Parathyroid adenoma (tissue), 2 donors: ENCODE measurements around the gene PEG3.

Source experiments
- H2AFZ ChIP-seq: fragments of 300-600 bp; sonication (generic); one replicate; pipeline ENCODE4 v1.7.0; 2017; ENCODE audit warnings: antibody characterized with exemption, mild to moderate bottlenecking
- H3K27ac ChIP-seq: fragments of 300-600 bp; sonication (generic); one replicate; pipeline ENCODE4 v1.7.0; 2017
- H3K27me3 ChIP-seq: fragments of 300-600 bp; sonication (generic); one replicate; pipeline ENCODE4 v1.7.0; 2017; ENCODE audit warnings: low read length; ENCODE audit not compliant: control insufficient read depth, insufficient read depth
- H3K36me3 ChIP-seq: fragments of 300-600 bp; sonication (generic); one replicate; pipeline ENCODE4 v1.7.0; 2017; ENCODE audit warnings: low read length; ENCODE audit not compliant: control insufficient read depth, insufficient read depth
- H3K4me1 ChIP-seq: fragments of 300-600 bp; sonication (generic); one replicate; pipeline ENCODE4 v1.7.0; 2017; ENCODE audit warnings: control low read depth
- H3K4me2 ChIP-seq: fragments of 300-600 bp; sonication (generic); one replicate; pipeline ENCODE4 v1.7.0; 2017; ENCODE audit warnings: low read length
- H3K4me3 ChIP-seq: fragments of 300-600 bp; sonication (generic); one replicate; pipeline ENCODE4 v1.7.0; 2017; ENCODE audit warnings: low read depth, low read length
- H3K79me2 ChIP-seq: fragments of 300-600 bp; sonication (generic); one replicate; pipeline ENCODE4 v1.7.0; 2017; ENCODE audit warnings: control low read depth
- H3K9ac ChIP-seq: fragments of 300-600 bp; sonication (generic); one replicate; pipeline ENCODE4 v1.7.0; 2017; ENCODE audit warnings: mild to moderate bottlenecking
- H3K9me3 ChIP-seq: fragments of 300-600 bp; sonication (generic); one replicate; pipeline ENCODE4 v1.7.0; 2017; ENCODE audit warnings: low read length; ENCODE audit not compliant: control insufficient read depth
- TF ChIP-seq, protein P1 (sequence below): fragments of 300-600 bp; sonication (generic); IDR thresholded peaks from one replicate; pipeline ENCODE4 v1.7.0; 2017; ENCODE audit warnings: antibody characterized with exemption, mild to moderate bottlenecking
- donor health status: primary hyperparathyroidism.

PEG3 gene

GRCh38 chr19:56821209-56821608 lies 19.3 kb downstream of the PEG3 start:
- Histone ChIP-seq H2AFZ (no peak overlapping the region), H3K36me3 (no peaks in the 10 kb centered on the region), H3K9ac (no peak overlapping the region), H3K27me3 (no peaks in the 10 kb centered on the region), H3K9me3 (no peaks in the 10 kb centered on the region), H3K4me1 (no peaks in the 10 kb centered on the region), H3K27ac (no peak overlapping the region), H3K4me3 (no peak overlapping the region), H3K79me2 (no peaks in the 10 kb centered on the region), H3K4me2 (no peak overlapping the region)
- TF ChIP-seq, protein P1, sequence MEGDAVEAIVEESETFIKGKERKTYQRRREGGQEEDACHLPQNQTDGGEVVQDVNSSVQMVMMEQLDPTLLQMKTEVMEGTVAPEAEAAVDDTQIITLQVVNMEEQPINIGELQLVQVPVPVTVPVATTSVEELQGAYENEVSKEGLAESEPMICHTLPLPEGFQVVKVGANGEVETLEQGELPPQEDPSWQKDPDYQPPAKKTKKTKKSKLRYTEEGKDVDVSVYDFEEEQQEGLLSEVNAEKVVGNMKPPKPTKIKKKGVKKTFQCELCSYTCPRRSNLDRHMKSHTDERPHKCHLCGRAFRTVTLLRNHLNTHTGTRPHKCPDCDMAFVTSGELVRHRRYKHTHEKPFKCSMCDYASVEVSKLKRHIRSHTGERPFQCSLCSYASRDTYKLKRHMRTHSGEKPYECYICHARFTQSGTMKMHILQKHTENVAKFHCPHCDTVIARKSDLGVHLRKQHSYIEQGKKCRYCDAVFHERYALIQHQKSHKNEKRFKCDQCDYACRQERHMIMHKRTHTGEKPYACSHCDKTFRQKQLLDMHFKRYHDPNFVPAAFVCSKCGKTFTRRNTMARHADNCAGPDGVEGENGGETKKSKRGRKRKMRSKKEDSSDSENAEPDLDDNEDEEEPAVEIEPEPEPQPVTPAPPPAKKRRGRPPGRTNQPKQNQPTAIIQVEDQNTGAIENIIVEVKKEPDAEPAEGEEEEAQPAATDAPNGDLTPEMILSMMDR = no peak

GRCh38 chr19:56819166-56819565 lies 21.4 kb downstream of the PEG3 start:
- H3K4me1 ChIP-seq = no peaks in the 10 kb centered on the region
- TF ChIP-seq, protein P1 = no peak
- no peak overlapping the region for H2AFZ ChIP-seq
- H3K9ac ChIP-seq = no peak overlapping the region
- H3K79me2 ChIP-seq = no peaks in the 10 kb centered on the region
- no peaks in the 10 kb centered on the region for H3K27me3 ChIP-seq
- no peak overlapping the region for H3K4me3 ChIP-seq
- no peak overlapping the region for H3K27ac ChIP-seq
- H3K9me3 ChIP-seq = no peaks in the 10 kb centered on the region
- H3K4me2 ChIP-seq = no peak overlapping the region
- no peaks in the 10 kb centered on the region for H3K36me3 ChIP-seq

DNA sequence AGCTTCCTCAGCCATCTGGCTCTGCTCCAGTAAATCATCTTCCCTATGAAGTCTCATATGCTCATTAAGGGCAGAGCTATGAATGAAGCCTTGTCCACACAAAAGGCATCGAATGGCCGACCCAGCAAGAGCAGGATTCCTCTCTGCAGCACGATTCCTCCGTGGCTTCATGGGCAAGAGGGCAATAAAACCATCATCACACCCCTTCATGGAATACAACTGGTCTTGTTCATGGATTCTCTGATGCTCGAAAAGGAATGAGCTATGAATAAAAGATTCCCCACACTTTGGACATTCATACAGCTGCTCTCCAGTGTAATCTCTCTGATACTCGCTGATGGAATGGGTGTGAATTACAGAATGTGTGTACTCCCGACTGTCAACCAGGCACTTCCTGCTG lies 25.9 kb downstream of the PEG3 start:
- H3K27me3 ChIP-seq = no peaks in the 10 kb centered on the region
- TF ChIP-seq, protein P1 = no peak
- no peaks in the 10 kb centered on the region for H3K4me1 ChIP-seq
- H3K9ac ChIP-seq = no peak overlapping the region
- no peak overlapping the region for H2AFZ ChIP-seq
- no peak overlapping the region for H3K27ac ChIP-seq
- no peaks in the 10 kb centered on the region for H3K36me3 ChIP-seq
- no peak overlapping the region for H3K4me2 ChIP-seq
- H3K79me2 ChIP-seq = no peaks in the 10 kb centered on the region
- no peaks in the 10 kb centered on the region for H3K9me3 ChIP-seq
- no peak overlapping the region for H3K4me3 ChIP-seq

- no peaks in the 10 kb centered on the region for H3K79me2 ChIP-seq
- no peak overlapping the region for H3K27ac ChIP-seq
- no peak overlapping the region for H3K4me3 ChIP-seq
- no peaks in the 10 kb centered on the region for H3K36me3 ChIP-seq
- no peaks in the 10 kb centered on the region for H3K4me1 ChIP-seq
- H3K4me2 ChIP-seq = no peak overlapping the region
- no peak overlapping the region for H2AFZ ChIP-seq
- TF ChIP-seq, protein P1 = no peak
- H3K9me3 ChIP-seq = no peaks in the 10 kb centered on the region
- no peak overlapping the region for H3K9ac ChIP-seq
- no peaks in the 10 kb centered on the region for H3K27me3 ChIP-seq
Observed at GRCh38 chr19:56813531-56813930, 27.0 kb downstream of the PEG3 start.

GRCh38 chr19:56811480-56811879 lies 29.0 kb downstream of the PEG3 start:
- H3K36me3 ChIP-seq = no peaks in the 10 kb centered on the region
- no peak overlapping the region for H3K27ac ChIP-seq
- no peaks in the 10 kb centered on the region for H3K9me3 ChIP-seq
- no peaks in the 10 kb centered on the region for H3K27me3 ChIP-seq
- H3K4me2 ChIP-seq = no peak overlapping the region
- H3K4me3 ChIP-seq = no peak overlapping the region
- TF ChIP-seq, protein P1 = no peak
- no peak overlapping the region for H2AFZ ChIP-seq
- no peaks in the 10 kb centered on the region for H3K4me1 ChIP-seq
- H3K79me2 ChIP-seq = no peaks in the 10 kb centered on the region
- H3K9ac ChIP-seq = no peak overlapping the region
